Astrocyte of the spinal cord (primary cell): ENCODE data around the gene NAA20.

Experiments used
- DNase-seq: peaks from one replicate; pipeline ENCODE4 v3.0.0; 2011; ENCODE audit warnings: low read depth, low spot score
- H3K4me3 ChIP-seq: 2 replicates; pipeline ENCODE4 v1.5.1; 2011; ENCODE audit warnings: low read depth, mild to moderate bottlenecking, low read length, moderate library complexity
- CTCF ChIP-seq: IDR thresholded peaks from 2 replicates; pipeline ENCODE4 v1.5.1; 2012; ENCODE audit warnings: low read depth, mild to moderate bottlenecking, low read length, inconsistent platforms
- in situ Hi-C: cut with HindIII; loops from 2 replicates; pipeline ENCODE4 v1.10.0; 2017; ENCODE audit warnings: low sequenced_read_pairs

Gene NAA20

DNA sequence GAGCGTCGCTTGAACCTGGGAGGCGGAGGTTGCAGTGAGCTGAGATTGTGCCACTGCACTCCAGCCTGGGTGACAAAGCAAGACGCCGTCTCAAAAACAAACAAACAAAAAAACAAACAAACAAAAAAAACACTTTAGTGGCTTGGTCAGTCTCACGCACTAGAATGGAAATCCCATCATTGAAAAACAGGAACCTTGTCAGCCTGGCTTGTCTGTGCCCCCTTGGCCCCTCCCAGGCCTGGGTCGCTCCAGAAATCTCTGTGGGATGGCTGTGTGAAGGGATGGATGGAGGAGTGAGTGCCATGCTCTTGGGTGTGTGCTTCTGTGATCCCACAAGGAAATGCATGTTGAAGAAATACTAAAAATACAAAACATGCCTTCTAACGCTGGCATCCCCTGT lies 20.9 kb upstream of the NAA20 start:
- no peak for TF ChIP-seq CTCF
- in situ Hi-C loops = loop anchor here (25.0 kb wide), 2 partner anchors 109 to 184 kb away; no protein-coding TSS in a partner anchor
- DNase-seq = no peak

GRCh38 chr20:19996917-19997316 lies 20.2 kb upstream of the NAA20 start:
- TF ChIP-seq CTCF = no peak
- DNase-seq = no peak
- no peak overlapping the region for H3K4me3 ChIP-seq
- in situ Hi-C loops = loop anchor here (25.0 kb wide), 2 partner anchors 110 to 185 kb away; no protein-coding TSS in a partner anchor

More for the DNA sequence above, 20.9 kb upstream of the NAA20 start:
- no peak overlapping the region for H3K4me3 ChIP-seq

- no peak for DNase-seq
- in situ Hi-C loops = loop anchor here (25.0 kb wide), 2 partner anchors 112 to 187 kb away; no protein-coding TSS in a partner anchor
- H3K4me3 ChIP-seq = no peak overlapping the region
- no peak for TF ChIP-seq CTCF
Measured at GRCh38 chr20:19998990-19999705, 18.0 kb upstream of the NAA20 start.

- in situ Hi-C loops = no loop called here
- no peak for DNase-seq
- H3K4me3 ChIP-seq = no peak overlapping the region
- TF ChIP-seq CTCF = no peak
Measured at GRCh38 chr20:20000211-20000968, 16.8 kb upstream of the NAA20 start.

- no peak for TF ChIP-seq CTCF
- DNase-seq = no peak
- in situ Hi-C loops = no loop called here
- no peak overlapping the region for H3K4me3 ChIP-seq
Measured at GRCh38 chr20:20002101-20002998, 14.8 kb upstream of the NAA20 start.
